Measurements from ENCODE around the gene ALPK3.

The ALPK3 gene

GRCh38 chr15:84799511-84800187, 17.5 kb upstream of the ALPK3 start:
- DNase-seq (ENCODE audit: low read depth in 2 of 2), result no peak

GRCh38 chr15:84800365-84800806, 16.8 kb upstream of the ALPK3 start:
- no peak for DNase-seq (ENCODE audit: low read depth in 2 of 2)

- no peak for DNase-seq (ENCODE audit: low read depth in 2 of 2)
Observed at GRCh38 chr15:84804005-84804900, 12.9 kb upstream of the ALPK3 start.

GRCh38 chr15:84805221-84805620, 11.9 kb upstream of the ALPK3 start:
- no peak for DNase-seq (ENCODE audit: low read depth in 2 of 2)

- DNase-seq (ENCODE audit: low read depth in 2 of 2), result no peak
Observed at GRCh38 chr15:84807228-84807627, 9.9 kb upstream of the ALPK3 start.

GRCh38 chr15:84810073-84810840, 6.9 kb upstream of the ALPK3 start:
- no peak for DNase-seq (ENCODE audit: low read depth in 2 of 2)

GRCh38 chr15:84811151-84811550, 6.0 kb upstream of the ALPK3 start:
- DNase-seq (ENCODE audit: low read depth in 2 of 2), result no peak

- DNase-seq (ENCODE audit: low read depth in 2 of 2), result no peak
Observed at GRCh38 chr15:84811828-84812227, 5.3 kb upstream of the ALPK3 start.

GRCh38 chr15:84812842-84813241, 4.3 kb upstream of the ALPK3 start:
- DNase-seq (ENCODE audit: low read depth in 2 of 2), result no peak

GRCh38 chr15:84813435-84813834, 3.7 kb upstream of the ALPK3 start:
- DNase-seq (ENCODE audit: low read depth in 2 of 2), result no peak

- no peak for DNase-seq (ENCODE audit: low read depth in 2 of 2)
Observed at GRCh38 chr15:84813931-84814330, 3.2 kb upstream of the ALPK3 start.

GRCh38 chr15:84814916-84815315, 2.2 kb upstream of the ALPK3 start:
- no peak for DNase-seq (ENCODE audit: low read depth in 2 of 2)

GRCh38 chr15:84817466-84818081, 418 bp downstream of the ALPK3 start:
- DNase-seq (ENCODE audit: low read depth in 2 of 2), result no peak

- no peak for DNase-seq (ENCODE audit: low read depth in 2 of 2)
Observed at GRCh38 chr15:84818261-84819131, 1.3 kb downstream of the ALPK3 start.

GRCh38 chr15:84819291-84819768, 2.2 kb downstream of the ALPK3 start:
- no peak for DNase-seq (ENCODE audit: low read depth in 2 of 2)

GRCh38 chr15:84819791-84820190, 2.6 kb downstream of the ALPK3 start:
- no peak for DNase-seq (ENCODE audit: low read depth in 2 of 2)

- DNase-seq (ENCODE audit: low read depth in 2 of 2), result no peak
Observed at GRCh38 chr15:84821501-84822021, 4.4 kb downstream of the ALPK3 start.

GRCh38 chr15:84822653-84823281, 5.6 kb downstream of the ALPK3 start:
- DNase-seq (ENCODE audit: low read depth in 2 of 2), result no peak

- no peak for DNase-seq (ENCODE audit: low read depth in 2 of 2)
Observed at GRCh38 chr15:84823282-84823878, 6.2 kb downstream of the ALPK3 start.

Measured in fibroblast of skin of left biceps (primary cell).